Keratinocyte (primary cell): ENCODE measurements around the gene COPS3. TPM values are rescaled to one million over a fixed set of nuclear protein-coding genes. Genes with fewer than 3 reads are reported as not detected.

Experiments
- DNase-seq: peaks from one replicate; pipeline ENCODE4 v3.0.0-alpha.2; 2011; ENCODE audit warnings: low read depth, missing footprints, low spot score
- FAIRE-seq: peaks from 2 replicates; lab custom pipeline; 2011; peaks lifted over from hg19 to GRCh38; lab: Jason Lieb, UNC
- H2AFZ ChIP-seq: 2 replicates; pipeline ENCODE4 v1.6.0; 2012; ENCODE audit warnings: low read length, control low read depth, inconsistent platforms; ENCODE audit not compliant: control insufficient read depth
- H3K27ac ChIP-seq: 2 replicates; pipeline ENCODE4 v1.5.1; 2011; ENCODE audit warnings: low read length; ENCODE audit not compliant: control insufficient read depth, insufficient read depth
- H3K27me3 ChIP-seq: 3 replicates; pipeline ENCODE4 v1.6.0; 2011; ENCODE audit warnings: low read length; ENCODE audit not compliant: control insufficient read depth, insufficient read depth; ENCODE audit errors: extremely low read depth
- H3K36me3 ChIP-seq, 2 experiments: 2 replicates in 1 of 2; 3 replicates in 1 of 2; pipeline ENCODE4 v1.5.1; 2011; ENCODE audit warnings: low read length in 2 of 2, mild to moderate bottlenecking in 1 of 2; ENCODE audit not compliant: control insufficient read depth in 2 of 2, insufficient read depth in 2 of 2; ENCODE audit errors: extremely low read depth in 1 of 2
- H3K4me1 ChIP-seq: 3 replicates; pipeline ENCODE4 v1.5.1; 2011; ENCODE audit warnings: low read length; ENCODE audit not compliant: control insufficient read depth, insufficient read depth; ENCODE audit errors: extremely low read depth
- H3K4me2 ChIP-seq: 3 replicates; pipeline ENCODE4 v1.6.0; 2011; ENCODE audit warnings: low read depth, low read length; ENCODE audit not compliant: control insufficient read depth, insufficient read depth; ENCODE audit errors: extremely low read depth
- H3K4me3 ChIP-seq, 3 experiments: fragments of 200-600 bp in 1 of 3; sonication (generic) in 1 of 3; 2 replicates in 2 of 3; 3 replicates in 1 of 3; pipeline ENCODE4 v1.5.1; 2011 to 2016; ENCODE audit warnings: low read length in 3 of 3, mild to moderate bottlenecking in 3 of 3, control low read depth in 2 of 3, inconsistent platforms in 1 of 3, low read depth in 1 of 3, mixed read lengths in 1 of 3, mixed run types in 1 of 3, moderate library complexity in 1 of 3; ENCODE audit not compliant: control insufficient read depth in 2 of 3, insufficient read depth in 2 of 3; ENCODE audit errors: extremely low read depth in 1 of 3
- H3K79me2 ChIP-seq: 2 replicates; pipeline ENCODE4 v1.6.0; 2012; ENCODE audit warnings: low read length; ENCODE audit not compliant: control insufficient read depth, insufficient read depth
- H3K9ac ChIP-seq: 3 replicates; pipeline ENCODE4 v1.6.0; 2011; ENCODE audit warnings: low read length; ENCODE audit not compliant: control insufficient read depth, insufficient read depth; ENCODE audit errors: extremely low read depth
- H3K9me1 ChIP-seq: 3 replicates; pipeline ENCODE4 v1.6.0; 2011; ENCODE audit warnings: low read length; ENCODE audit not compliant: control insufficient read depth, insufficient read depth; ENCODE audit errors: extremely low read depth
- H3K9me3 ChIP-seq: 2 replicates; pipeline ENCODE4 v1.5.1; 2012; ENCODE audit warnings: low read depth, low read length; ENCODE audit not compliant: control insufficient read depth
- H4K20me1 ChIP-seq: 3 replicates; pipeline ENCODE4 v1.6.0; 2011; ENCODE audit warnings: low read length; ENCODE audit not compliant: control insufficient read depth, insufficient read depth; ENCODE audit errors: extremely low read depth
- EZH2 ChIP-seq: IDR thresholded peaks from one replicate; pipeline ENCODE4 v1.6.1; 2012; ENCODE audit warnings: inconsistent platforms, mild to moderate bottlenecking, low read length, moderate library complexity
- dilution Hi-C: fragments of 300-500 bp; cut with MboI; formaldehyde crosslinking; loops from one replicate; pipeline ENCODE4 v1.7.0; 2020; ENCODE audit warnings: low sequenced_read_pairs; ENCODE audit not compliant: extremely low pct_ligation_motif_present
- polyA plus RNA-seq, 5 experiments: library from polyadenylated mRNA; depleted of rRNA in 3 of 5; stranded (reverse) in 3 of 5; stranded (forward) in 1 of 5; unstranded in 1 of 5; fragments of >200 nt; gene quantifications; 1 replicate in 1 of 5; 2 replicates in 3 of 5; 3 replicates in 1 of 5; pipeline versions ENCODE4 v1.2.1 to v1.2.3, GENCODE V29; 2011 to 2012; ENCODE audit warnings: missing spikeins in 2 of 5, low read depth in 1 of 5, low replicate concordance in 1 of 5
- TF ChIP-seq, protein P1 (sequence below), 3 experiments: IDR thresholded peaks in 1 of 3; conservative IDR thresholded peaks in 1 of 3; optimal IDR thresholded peaks in 1 of 3; 2 replicates in 2 of 3; 3 replicates in 1 of 3; pipeline versions ENCODE3 to v1.5.1; 2011; ENCODE audit warnings: low read length in 3 of 3, mild to moderate bottlenecking in 3 of 3, moderate library complexity in 2 of 3, control low read depth in 1 of 3, inconsistent platforms in 1 of 3; ENCODE audit not compliant: insufficient read depth in 2 of 3; ENCODE audit errors: extremely low read depth in 1 of 3

Gene COPS3
- polyA plus RNA-seq, 1 donor (not counting 4 experiments of a cell fraction or from before 2014, with no cell fraction given), result 89.7 TPM

DNA sequence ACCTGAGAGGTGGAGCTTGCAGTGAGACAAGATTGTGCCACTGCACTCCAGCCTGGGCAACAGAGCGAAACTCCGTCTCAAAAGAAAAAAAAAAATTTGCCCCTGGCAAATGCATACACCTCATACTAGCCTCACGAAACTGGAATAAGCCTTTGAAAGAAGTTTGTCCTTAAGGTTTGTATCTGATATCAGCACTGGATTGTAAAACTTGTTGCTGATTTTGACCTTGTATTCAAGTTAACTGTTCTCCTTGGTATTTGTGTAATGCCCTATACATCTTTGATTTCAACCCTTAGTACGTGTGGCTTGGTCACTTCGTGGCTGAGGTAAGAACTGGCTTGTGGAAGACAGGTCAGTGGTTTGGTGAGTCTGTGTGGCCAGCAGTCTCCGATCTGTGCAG, 37.9 kb downstream of the COPS3 start:
- Histone ChIP-seq H3K79me2 (no peaks in the 10 kb centered on the region), H3K9ac (no peak overlapping the region), H3K4me2 (no peak overlapping the region), H3K36me3 (peaks cover 2 to 18% of the 10 kb centered on the region in 2 experiments), H4K20me1 (no peaks in the 10 kb centered on the region), H3K4me1 (peaks cover under 1% of the 10 kb centered on the region), H2AFZ (no peak overlapping the region), H3K4me3 (no peak overlapping the region), H3K9me3 (no peaks in the 10 kb centered on the region), H3K9me1 (no peaks in the 10 kb centered on the region), H3K27me3 (no peaks in the 10 kb centered on the region), H3K27ac (no peak overlapping the region)
- dilution Hi-C loops, result no loop called here
- no peak for FAIRE-seq
- TF ChIP-seq, protein P1, sequence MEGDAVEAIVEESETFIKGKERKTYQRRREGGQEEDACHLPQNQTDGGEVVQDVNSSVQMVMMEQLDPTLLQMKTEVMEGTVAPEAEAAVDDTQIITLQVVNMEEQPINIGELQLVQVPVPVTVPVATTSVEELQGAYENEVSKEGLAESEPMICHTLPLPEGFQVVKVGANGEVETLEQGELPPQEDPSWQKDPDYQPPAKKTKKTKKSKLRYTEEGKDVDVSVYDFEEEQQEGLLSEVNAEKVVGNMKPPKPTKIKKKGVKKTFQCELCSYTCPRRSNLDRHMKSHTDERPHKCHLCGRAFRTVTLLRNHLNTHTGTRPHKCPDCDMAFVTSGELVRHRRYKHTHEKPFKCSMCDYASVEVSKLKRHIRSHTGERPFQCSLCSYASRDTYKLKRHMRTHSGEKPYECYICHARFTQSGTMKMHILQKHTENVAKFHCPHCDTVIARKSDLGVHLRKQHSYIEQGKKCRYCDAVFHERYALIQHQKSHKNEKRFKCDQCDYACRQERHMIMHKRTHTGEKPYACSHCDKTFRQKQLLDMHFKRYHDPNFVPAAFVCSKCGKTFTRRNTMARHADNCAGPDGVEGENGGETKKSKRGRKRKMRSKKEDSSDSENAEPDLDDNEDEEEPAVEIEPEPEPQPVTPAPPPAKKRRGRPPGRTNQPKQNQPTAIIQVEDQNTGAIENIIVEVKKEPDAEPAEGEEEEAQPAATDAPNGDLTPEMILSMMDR (optimal IDR thresholded peaks at IDR 0.05 in 1 of 3, IDR thresholded peaks at IDR 0.05 in 1 of 3, conservative IDR thresholded peaks at IDR 0.05 in 1 of 3; ENCODE audit: extremely low read depth in 1 of 3, insufficient read depth in 2 of 3, low read length in 3 of 3), result no peak
- no peak for TF ChIP-seq EZH2
- DNase-seq, result no peak

DNA sequence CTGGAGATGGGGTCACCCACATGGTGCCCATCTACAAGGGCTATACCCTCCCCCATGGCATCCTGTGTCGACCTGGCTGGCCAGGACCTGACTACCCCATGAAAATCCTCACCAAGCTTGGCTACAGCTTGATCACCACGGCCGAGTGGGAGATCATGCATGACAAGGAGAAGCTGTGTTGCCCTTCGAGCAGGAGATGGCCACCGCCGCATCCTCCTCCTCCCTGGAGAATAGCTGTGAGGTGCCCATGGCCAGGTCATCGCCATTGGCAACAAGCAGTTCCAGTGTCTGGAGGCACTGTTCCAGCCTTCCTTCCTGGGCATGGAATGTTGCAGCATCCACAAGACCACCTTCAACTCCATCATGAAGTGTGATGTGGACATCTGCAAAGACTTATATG, 38.8 kb downstream of the COPS3 start:
- FAIRE-seq, result no peak
- no peaks in the 10 kb centered on the region for H3K9me3 ChIP-seq
- no peak for DNase-seq

More for the DNA sequence above, 38.8 kb downstream of the COPS3 start:
- H3K4me3 ChIP-seq, result no peak overlapping the region
- peaks cover 3% of the 10 kb centered on the region for H3K4me1 ChIP-seq
- no peak overlapping the region for H3K9ac ChIP-seq
- H2AFZ ChIP-seq, result no peak overlapping the region
- no peaks in the 10 kb centered on the region for H4K20me1 ChIP-seq
- no peak overlapping the region for H3K27ac ChIP-seq
- no peaks in the 10 kb centered on the region for H3K27me3 ChIP-seq
- no peaks in the 10 kb centered on the region for H3K9me1 ChIP-seq
- TF ChIP-seq, protein P1 (optimal IDR thresholded peaks at IDR 0.05 in 1 of 3, IDR thresholded peaks at IDR 0.05 in 1 of 3, conservative IDR thresholded peaks at IDR 0.05 in 1 of 3; ENCODE audit: extremely low read depth in 1 of 3, insufficient read depth in 2 of 3, low read length in 3 of 3), result no peak
- no peak for TF ChIP-seq EZH2
- no peak overlapping the region for H3K4me2 ChIP-seq
- H3K36me3 ChIP-seq, result peaks cover 0 to 10% of the 10 kb centered on the region in 2 experiments
- no peaks in the 10 kb centered on the region for H3K79me2 ChIP-seq
- dilution Hi-C loops, result no loop called here
